ENCODE data around the gene KRT7. TPM values are rescaled to one million over a fixed set of nuclear protein-coding genes. Genes with fewer than 3 reads are reported as not detected.

Gene KRT7
- total RNA-seq, 2 donors from 2014 or later: 24.1 to 105 TPM

DNA sequence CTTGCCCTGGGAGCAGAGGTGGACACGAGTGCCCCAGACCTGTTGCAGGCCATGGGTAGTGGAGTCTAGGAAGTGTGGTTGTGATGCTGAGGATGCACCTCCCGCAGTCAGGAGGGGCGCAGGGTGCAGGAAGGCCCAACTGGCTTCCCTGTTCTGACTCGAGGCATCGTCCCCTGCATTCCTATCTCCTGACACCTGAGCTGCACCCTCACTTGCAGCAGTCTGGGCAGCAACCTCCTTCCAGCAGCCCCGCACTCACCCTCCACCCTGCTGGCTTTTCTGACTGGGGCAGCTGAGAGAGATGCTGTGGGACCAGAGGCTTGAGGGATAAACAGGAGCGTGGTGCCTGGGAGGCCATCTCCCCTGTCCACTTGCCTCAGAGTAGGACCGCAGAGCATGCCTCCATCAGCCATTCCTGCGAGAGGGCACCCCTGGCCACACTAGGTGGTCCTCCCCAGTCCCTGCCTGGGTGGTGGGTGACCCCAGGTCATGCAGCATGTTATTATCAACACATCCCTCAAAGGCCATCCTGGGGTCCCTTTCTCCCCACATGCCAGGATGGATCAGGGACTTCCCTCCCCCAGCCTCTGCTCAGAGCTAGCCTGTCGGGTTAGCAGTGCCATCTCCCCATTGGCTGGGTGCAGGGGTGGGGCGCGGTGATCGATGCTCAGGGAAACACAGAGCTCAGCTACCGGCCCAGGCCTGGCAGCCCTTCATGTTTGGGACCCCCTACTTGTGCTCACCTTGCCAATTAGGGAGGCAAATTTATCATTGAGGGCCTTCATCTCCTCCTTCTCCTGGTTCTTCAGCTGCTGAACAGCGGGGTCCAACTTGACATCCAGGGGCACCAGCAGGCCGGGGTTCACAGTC is 41.9 kb upstream of the KRT7 start:
- no peaks in the 10 kb centered on the region for H3K9me3 ChIP-seq
- ATAC-seq (ENCODE audit: insufficient number of reproducible peaks, low FRiP score, low read depth): no peak
- H3K4me3 ChIP-seq: no peak overlapping the region
- H3K27ac ChIP-seq: peak overlapping the region; percentile 60 to 66
- H3K27me3 ChIP-seq (replicated peaks; ENCODE audit: insufficient read depth): no peaks in the 10 kb centered on the region
- TF ChIP-seq, protein P1, sequence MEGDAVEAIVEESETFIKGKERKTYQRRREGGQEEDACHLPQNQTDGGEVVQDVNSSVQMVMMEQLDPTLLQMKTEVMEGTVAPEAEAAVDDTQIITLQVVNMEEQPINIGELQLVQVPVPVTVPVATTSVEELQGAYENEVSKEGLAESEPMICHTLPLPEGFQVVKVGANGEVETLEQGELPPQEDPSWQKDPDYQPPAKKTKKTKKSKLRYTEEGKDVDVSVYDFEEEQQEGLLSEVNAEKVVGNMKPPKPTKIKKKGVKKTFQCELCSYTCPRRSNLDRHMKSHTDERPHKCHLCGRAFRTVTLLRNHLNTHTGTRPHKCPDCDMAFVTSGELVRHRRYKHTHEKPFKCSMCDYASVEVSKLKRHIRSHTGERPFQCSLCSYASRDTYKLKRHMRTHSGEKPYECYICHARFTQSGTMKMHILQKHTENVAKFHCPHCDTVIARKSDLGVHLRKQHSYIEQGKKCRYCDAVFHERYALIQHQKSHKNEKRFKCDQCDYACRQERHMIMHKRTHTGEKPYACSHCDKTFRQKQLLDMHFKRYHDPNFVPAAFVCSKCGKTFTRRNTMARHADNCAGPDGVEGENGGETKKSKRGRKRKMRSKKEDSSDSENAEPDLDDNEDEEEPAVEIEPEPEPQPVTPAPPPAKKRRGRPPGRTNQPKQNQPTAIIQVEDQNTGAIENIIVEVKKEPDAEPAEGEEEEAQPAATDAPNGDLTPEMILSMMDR (IDR thresholded peaks at IDR 0.05): no peak
- no peaks in the 10 kb centered on the region for H3K36me3 ChIP-seq
- peaks cover 41 to 75% of the 10 kb centered on the region in 2 donors for H3K4me1 ChIP-seq (ENCODE audit: control insufficient read depth in 1 of 2, low read depth in 2 of 2)
- DNase-seq (ENCODE audit: low spot score): no peak

GRCh38 chr12:52191841-52192791 is 40.9 kb upstream of the KRT7 start, which contains the start of gene KRT80:
TSS of gene KRT80 (minus strand) at chr12:52192014. CDS start at chr12:52191902, 112 bp downstream.
- Histone ChIP-seq H3K4me3 (no peak within 1 kb of the TSS), H3K4me1 (ENCODE audit: control insufficient read depth in 1 of 2, low read depth in 2 of 2) (peaks cover 41 to 65% of the 10 kb centered on the region in 2 donors), H3K36me3 (no peaks in the 10 kb centered on the region), H3K27ac (peak within 1 kb of the TSS; percentile 56 to 60), H3K27me3 (replicated peaks; ENCODE audit: insufficient read depth) (no peaks in the 10 kb centered on the region), H3K9me3 (no peaks in the 10 kb centered on the region)
- TF ChIP-seq, protein P1 (IDR thresholded peaks at IDR 0.05): no peak
- peak; percentile 94 for ATAC-seq (ENCODE audit: insufficient number of reproducible peaks, low FRiP score, low read depth)
- DNase-seq (ENCODE audit: low spot score): peak; percentile 81

DNA sequence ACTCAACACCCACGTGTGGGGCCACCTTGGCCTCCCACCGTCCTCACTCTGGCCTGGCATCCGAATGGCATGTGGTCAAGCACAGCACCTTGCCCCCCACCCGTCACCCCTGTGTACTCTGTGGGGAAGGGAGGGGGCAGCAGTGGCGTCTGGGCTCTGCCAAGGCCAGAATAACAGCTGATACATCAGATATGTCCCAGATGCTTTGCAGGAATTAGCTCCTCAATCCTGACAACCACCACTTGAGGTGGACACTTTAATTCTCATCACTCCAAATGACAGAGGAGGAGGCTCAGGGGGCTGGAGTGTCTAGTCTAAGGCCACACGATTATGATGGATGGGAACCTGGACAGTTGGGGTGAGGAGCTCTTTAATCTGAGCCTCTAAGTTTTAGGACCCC is 39.5 kb upstream of the KRT7 start:
- ATAC-seq (ENCODE audit: insufficient number of reproducible peaks, low FRiP score, low read depth) (no peak), DNase-seq (ENCODE audit: low spot score) (no peak)
- Histone ChIP-seq H3K27me3 (replicated peaks; ENCODE audit: insufficient read depth) (no peaks in the 10 kb centered on the region), H3K27ac (peak overlapping the region in 1 of 2 donors; percentile 22), H3K36me3 (no peaks in the 10 kb centered on the region), H3K4me3 (no peak overlapping the region), H3K9me3 (no peaks in the 10 kb centered on the region), H3K4me1 (ENCODE audit: control insufficient read depth in 1 of 2, low read depth in 2 of 2) (peaks cover 41 to 56% of the 10 kb centered on the region in 2 donors)
- TF ChIP-seq, protein P1 (IDR thresholded peaks at IDR 0.05): no peak

GRCh38 chr12:52193991-52194390 is 39.1 kb upstream of the KRT7 start:
- DNase-seq (ENCODE audit: low spot score) (no peak), ATAC-seq (ENCODE audit: insufficient number of reproducible peaks, low FRiP score, low read depth) (no peak)
- peaks cover 41 to 61% of the 10 kb centered on the region in 2 donors for H3K4me1 ChIP-seq (ENCODE audit: control insufficient read depth in 1 of 2, low read depth in 2 of 2)
- H3K27ac ChIP-seq: peak overlapping the region in 1 of 2 donors; percentile 22
- no peaks in the 10 kb centered on the region for H3K27me3 ChIP-seq (replicated peaks; ENCODE audit: insufficient read depth)
- TF ChIP-seq, protein P1 (IDR thresholded peaks at IDR 0.05): no peak
- no peak overlapping the region for H3K4me3 ChIP-seq
- no peaks in the 10 kb centered on the region for H3K9me3 ChIP-seq
- H3K36me3 ChIP-seq: no peaks in the 10 kb centered on the region

Measured in thoracic aorta (tissue), 2 donors.